NCI-H128 (cell line): ENCODE results near the gene WWOX.

Source experiments
- DNase-seq: peaks from one replicate; lab custom pipeline; 2025; ENCODE audit not compliant: unreplicated experiment; lab: John Stamatoyannopoulos, UW

WWOX gene

DNA sequence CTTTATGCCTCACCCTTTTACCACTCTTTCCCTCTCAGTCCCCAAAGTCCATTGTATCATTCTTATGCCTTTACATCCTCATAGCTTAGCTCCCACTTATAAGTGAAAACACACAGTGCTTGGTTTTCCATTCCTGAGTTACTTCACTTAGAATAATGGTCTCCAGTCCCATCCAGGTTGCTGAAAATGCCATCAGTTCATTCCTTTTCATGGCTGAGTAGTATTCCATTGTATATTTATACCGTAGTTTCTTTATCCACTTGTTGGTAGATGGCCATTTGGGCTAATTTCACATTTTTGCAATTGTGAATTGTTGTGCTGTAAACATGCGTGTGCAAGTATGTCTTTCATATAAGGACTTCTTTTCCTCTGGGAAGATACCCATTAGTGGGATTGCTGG lies 597.3 kb downstream of the WWOX start:
- no peak for DNase-seq

DNA sequence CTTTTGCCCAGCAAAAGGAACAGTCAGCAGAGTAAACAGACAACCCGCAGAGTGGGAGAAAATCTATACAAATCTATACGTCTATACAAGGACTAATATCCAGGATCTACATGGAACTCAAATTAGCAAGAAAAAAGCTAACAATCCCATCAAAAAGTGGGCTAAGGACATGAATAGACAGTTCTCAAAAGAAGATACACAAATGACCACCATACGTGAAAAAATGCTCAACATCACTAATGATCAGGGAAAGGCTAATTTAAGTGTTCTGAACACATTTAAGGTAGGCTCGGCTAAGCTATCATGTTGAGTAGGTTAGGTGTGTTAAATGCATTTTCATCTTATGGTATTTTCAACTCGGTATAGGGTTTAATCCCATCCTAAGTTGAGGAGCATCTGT lies 598.0 kb downstream of the WWOX start:
- no peak for DNase-seq

DNA sequence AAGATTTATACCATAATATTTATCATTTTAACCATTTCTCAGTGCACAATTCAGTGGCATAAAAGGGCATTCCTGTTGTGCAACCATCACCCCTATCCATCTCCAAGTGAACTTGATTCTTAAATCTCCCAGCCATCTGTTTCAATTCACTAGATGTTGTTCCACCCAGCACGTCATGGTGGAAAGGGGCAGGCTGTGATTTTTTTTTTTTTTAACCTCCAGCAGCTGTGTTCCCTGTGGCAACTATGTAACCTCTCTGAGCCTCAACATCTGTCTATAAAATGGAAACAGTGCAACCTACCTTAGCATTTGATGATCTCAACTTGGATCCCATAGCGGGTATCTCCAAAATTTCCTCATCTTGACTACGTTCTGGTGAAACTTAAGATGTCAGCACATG lies 604.5 kb downstream of the WWOX start:
- DNase-seq: no peak

DNA sequence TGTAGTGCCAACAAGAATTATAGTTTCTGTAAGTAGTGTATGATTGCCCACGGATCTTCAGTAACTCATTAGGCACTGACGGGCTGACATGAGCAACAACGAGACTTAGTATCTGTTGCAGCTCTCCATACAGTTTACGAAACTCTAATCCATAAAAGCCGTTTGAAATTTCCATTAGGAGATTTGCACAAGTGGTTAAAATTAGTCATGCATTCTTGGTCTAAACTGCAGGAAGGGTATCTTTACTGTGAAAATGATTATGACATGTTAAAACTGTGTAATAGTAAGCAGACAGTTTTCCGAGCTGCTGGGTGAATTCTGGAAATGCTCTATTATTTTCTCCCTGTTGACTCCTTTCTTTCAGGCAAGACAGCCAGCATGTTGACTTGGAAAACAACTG lies 605.0 kb downstream of the WWOX start:
- DNase-seq: no peak

DNA sequence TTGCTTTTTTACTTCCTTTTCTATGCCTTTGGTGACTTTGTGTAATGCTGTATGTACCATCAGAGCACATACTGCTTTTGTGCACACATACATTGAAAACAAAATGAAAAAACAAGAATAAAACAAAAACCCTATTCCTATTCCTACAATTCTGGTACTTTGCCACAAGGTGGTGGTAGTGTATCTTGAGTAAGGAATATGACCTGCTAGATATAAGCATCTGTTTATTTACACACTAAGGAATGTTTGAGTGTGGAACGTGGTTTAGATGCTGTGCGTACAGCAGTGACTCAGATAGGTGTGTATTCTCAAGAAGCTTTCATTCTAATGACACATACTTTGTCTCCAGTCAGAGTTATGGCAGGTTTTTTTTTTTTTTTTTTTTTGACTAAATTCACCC lies 606.2 kb downstream of the WWOX start:
- DNase-seq: no peak

DNA sequence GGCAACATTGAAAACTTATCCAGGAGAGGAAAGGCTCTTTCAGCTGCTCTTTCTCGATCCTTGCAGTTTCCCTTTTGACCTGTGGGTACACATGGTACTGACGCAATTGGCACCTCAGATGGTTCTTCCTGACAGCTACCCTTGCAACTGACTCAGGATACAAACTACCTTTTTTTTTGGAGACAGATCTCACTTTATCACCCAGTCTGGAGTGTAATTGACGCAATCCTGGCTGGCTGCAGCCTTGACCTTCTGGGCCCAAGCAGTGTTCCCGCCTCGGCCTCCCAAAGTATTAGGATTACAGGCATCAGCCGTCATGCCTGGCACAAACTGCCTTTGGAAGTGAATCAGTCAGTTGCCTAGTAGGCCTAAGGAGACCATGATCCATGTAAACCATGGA lies 607.2 kb downstream of the WWOX start:
- no peak for DNase-seq

DNA sequence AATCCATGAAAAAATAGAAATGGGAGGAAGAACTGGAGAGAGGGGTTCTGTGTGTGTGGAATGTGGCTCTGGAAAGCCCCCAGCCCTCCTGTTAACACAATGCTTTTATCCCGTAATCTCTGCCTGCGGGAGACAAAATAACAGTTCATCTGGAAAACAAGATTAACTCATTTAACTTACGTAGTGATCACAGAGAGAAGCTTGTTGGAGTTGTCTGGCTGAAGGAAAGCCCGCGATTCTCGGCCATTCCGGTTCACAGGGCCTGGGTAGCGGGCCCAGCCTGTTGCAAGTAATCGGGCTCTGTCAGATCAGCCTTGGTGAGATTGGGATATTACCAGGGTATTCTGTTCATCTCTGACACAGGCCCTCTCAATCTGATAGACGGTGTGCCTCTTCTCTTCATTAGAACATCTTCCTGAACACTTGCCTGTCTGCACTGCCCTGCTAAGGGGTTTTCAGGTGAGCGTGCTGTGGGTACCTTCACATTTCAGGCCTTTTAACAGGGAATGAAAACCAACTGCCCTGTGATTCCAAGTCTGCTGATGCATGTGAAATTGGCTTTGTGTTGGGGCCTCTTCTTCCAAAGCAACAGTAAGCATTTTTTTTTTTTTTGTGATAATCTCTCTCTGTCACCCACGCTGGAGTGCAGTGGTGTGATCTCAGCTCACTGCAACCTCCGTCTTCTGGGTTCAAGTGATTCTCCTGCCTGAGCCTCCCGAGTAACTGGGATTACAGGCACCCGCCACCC lies 609.9 kb downstream of the WWOX start:
- no peak for DNase-seq

DNA sequence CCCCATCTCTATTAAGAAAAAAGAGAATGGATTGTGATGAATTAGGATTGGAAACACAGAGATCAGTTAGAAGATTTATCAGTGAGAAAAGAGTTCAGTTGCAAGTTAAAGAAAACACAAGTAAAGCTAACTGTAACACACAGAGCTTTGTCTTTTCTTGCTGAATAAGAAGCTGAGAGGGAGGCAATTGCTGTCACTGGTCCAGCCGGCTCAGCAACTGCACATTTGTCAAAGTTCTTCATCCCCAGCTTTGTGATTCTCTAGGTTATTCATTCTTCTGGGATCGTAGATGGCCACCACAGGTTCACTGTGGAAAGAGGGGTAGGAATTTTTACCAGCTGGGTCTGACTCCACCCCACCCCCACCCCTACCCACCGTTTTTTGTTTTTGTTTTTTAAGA lies 615.7 kb downstream of the WWOX start:
- DNase-seq: no peak

DNA sequence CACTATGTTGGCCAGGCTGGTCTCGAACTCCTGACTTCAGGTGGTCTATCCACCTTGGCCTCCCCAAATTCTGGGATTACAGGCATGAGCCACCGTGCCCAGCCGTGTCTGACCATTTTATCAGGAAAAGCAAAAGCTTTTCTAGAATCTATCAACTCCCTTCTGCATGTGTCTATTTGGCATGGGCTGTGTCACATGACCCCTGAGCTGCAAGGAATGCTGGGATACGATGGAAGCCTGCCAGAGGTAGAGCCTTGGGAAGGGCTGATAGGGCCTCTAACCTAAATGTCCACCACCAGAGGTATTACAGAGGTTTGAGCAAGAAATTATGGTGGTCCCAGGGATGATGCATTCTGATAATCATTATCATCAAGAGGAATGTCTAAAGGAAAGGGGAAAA lies 616.2 kb downstream of the WWOX start:
- no peak for DNase-seq

DNA sequence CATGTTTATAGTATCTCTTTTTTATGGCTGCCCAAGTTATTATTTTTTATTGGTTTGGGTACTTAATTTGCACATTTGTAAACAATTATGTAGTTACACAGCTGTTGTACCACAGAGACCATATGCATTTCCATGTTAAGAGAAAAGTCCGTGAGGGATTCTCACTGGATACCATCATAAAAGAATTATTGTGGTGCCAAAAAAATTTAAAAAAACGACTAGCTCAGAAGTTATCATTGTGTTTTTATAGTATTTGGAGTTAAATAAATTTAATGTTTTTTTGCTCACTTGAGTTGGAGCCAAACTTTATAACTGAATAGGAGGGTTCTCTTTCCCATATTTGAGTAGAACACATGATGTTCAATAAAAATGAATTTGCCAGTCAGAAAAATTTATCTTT lies 618.7 kb downstream of the WWOX start:
- no peak for DNase-seq

DNA sequence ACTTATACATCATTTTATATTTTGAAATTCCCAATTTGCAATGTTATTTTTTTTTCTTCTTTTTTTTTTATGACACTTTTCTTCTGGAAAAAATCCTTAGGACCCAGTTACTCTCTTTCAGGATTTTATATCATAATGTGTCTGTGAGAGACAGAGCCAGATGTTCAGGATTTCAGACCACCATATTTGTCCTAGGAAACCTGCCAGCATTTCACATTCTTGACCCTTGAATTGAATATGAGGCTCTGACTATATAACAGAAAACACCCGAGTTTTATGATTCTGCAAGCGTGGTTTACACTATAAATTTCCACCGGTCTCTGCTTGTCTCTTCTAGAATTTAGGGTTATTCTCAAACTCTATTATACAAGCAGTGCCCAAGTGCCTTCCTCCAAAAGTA lies 621.0 kb downstream of the WWOX start:
- no peak for DNase-seq

DNA sequence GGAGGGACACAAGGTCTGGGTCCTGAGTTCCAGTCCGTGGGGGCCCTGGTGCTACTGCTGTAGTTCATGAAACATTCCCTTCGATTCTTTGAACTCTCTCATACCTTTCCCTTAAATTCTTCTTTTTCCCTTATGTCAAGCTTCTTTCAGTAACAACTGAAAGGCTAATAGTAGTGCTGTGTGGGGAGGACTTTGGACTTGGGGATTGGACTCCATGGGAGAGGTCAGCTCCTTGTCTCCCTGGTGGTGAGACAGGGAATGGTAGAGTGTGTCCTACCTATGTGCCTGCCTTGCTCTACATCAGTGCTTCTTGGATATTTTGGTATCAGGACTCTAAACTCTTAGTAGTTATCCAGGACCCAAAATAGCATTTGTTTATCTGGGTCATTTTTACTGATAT lies 628.1 kb downstream of the WWOX start:
- no peak for DNase-seq

DNA sequence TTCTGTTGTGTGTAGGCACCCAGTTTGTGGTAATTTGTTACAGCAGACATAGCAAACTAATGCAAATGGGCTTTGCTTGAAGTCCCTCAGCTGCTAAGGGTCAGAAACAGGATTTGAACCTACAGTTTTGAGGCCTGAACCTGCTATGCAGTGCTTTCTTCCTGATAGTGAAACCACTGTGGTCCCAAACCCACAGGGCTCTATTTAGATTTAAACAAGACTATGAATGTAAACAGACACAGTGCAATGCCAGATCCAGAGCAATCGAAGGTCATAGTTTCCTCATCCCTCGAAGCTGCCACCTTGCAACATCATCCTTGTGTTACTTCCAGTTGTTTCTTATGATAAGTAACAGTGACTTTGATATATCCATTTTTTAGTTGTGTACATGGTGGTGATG lies 630.2 kb downstream of the WWOX start:
- DNase-seq: no peak

DNA sequence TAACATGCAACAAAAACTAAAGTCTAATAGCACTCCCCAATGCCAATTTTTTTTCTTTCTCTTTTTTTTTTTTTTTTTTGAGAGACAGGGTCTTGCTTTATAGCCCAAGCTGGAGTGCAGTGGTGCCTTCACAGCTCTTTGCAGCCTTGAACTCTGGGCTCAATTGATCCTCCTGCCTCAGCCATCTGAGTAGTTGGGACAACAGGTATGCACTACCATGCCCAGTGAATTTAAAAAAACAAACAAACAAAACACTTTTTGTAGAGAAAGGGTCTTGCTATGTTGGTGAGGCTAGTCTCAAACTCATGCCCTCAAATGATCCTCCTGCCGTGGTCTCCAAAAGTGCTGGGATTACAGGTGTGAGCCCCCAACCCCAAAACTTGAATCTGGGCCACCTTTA lies 632.3 kb downstream of the WWOX start:
- DNase-seq: no peak

DNA sequence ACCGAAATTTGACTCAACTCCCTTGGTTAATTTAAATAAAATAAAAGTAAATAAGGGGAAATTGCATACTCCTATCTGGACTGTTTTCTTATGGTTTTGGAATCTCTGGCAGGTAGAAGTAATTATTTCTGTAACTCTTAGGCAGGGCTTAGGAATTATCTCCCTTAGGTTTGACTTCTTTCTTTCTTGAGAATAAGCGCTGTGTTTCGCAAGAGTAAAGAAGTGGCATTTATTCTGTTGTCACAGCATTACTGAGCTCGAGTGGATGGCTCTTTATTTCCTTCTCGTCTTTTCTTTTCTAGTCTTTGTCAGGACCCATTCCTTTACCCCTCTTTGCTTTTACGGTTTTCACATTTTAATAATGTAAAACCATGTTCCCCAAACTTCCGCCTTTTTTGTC lies 633.2 kb downstream of the WWOX start:
- no peak for DNase-seq

DNA sequence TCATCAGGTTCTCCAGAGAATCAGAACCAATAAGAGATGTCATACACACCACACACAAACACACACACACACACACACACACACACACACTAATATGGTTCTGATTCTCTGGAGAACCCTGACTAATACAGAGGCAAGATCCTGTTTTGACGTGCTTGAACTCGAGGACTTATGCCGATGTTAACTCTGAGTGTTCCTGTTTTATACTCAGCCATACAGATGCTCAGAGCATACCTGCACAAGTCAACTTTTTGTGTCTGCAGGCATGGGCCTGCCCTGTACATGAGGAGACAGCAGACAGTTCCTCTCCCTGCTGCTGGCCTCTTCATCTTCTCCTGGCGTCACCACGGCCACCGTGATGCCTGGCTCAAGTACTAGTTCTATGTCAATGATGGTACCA lies 635.9 kb downstream of the WWOX start:
- no peak for DNase-seq

DNA sequence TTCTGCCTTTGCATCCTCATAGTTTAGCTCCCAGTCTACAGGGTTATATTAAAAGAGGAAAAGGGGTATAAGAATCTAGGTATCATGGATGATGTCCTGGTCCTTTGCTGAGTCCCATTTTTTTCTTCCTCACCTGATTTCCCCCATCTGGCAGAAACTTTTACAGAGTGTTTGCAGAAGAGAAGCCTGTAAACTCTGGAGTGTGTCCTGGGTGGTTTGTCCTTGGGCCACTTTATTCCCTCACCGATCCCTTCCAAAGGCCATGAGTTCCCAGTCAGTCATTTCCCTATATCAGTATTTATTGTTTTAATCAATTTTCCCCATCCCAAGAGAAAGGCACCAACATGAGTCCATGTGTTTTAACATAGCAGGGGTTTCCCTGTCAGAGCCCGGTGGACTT lies 638.2 kb downstream of the WWOX start:
- DNase-seq: no peak

DNA sequence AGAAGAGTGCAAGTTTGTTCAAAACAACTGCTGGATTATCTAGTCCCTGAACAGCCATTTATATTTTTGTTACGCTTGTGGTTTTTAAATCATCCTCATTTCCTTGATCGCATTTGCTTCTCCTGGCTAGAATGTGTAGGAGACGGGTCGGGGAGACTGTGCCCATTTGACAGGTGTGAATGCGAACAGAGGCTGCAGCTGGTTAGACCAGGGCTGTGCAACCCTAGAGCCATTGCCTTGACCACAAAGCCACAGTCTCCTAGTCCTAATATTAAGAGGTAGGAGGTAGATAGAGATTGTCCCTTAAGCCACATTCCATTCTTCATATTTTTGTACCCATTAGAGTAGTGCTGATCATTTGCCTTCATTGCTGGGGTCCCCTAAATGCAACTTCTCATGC lies 639.1 kb downstream of the WWOX start:
- no peak for DNase-seq

DNA sequence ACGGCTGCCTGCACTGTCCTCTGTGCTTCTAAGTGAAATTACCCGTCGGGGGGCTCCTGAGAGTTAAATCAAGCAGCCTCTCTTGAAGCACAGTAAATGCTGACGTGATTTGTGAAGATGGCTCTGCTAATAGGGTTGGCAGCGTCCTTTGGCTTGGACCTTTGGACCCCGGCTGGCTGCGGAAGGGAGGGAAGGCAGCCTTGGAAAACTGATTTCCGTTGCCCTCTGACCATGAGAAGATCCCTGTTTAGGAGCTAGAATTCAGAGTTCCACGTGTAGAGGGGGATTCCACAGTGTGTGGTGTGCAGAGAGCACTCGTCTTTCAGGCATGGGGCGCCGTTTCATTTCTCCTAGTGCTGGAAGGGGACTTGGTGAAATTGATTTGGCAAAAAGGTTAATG lies 640.8 kb downstream of the WWOX start:
- no peak for DNase-seq

DNA sequence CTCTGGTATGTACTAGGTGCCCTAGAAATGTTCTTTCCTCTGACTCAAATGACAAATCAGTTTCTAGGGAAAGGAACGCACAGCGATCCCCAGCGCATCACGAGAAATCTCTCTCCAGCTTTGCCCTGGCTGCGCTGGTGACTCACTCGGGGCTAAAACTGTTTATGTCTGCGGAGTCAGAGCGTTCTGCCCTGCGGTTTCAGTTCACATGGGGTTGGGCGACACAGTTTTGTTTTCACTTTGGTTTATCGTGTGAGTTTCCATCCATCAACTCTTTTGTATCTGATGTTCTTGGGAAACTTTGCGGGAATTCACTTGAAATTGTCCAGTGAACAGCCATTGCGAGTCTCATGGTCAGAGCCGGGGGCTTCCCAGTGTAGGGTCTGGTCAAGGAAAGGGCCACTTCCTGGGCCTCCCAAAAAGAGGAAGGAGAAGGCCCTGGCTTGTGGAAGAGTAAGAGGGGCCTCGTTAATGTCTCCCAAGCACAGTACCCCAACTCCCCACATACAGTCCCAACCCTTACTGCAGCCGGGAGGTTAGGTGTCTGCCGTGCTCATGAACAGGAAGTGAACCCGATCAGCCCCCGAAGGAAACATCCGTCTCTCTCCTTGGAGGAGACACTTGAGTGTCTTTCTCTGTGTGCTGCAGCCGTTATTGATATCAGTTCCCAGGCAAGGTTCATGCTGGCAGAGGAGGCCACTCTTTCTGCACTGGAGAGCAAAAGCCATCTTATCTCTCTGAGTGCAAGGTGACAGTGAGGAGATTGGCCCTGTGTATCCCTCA lies 643.2 kb downstream of the WWOX start:
- DNase-seq: no peak

DNA sequence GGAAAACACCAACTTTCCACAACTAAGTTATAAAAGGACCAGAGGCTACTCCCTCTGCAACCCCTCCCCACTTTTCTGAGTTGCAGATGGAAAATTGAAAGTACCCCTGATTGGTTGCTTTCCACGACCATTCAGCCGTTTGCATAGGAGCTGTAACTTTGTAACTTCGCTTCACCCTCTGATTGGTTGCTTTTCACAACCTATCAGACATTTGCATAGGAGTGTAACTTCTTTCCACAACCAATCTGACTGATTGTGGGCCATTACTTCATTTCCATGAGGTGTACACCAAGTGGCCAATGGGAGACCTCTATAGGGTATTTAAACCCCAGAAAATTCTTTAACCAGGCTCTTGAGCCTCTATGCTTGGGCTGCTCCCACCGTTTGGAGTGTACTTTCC lies 644.1 kb downstream of the WWOX start:
- no peak for DNase-seq

DNA sequence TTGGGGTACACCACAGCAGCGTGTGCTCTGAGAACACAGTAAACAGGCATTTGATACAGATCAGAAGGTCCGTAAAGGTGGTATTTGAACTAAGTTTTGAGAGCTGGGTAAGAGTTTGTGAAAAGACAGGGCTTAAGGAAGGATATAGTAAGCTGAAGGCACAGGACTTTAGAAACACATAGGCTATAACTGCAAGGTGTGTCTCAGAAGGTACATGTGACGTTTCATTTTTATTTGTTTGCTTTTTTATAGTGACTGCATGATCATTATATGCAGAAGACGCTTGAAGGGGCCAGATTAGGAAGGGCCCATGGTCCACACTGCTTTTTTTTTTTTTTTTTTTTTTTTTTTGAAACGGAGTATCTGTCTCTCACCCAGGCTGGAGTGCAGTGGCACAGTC lies 644.6 kb downstream of the WWOX start:
- no peak for DNase-seq

DNA sequence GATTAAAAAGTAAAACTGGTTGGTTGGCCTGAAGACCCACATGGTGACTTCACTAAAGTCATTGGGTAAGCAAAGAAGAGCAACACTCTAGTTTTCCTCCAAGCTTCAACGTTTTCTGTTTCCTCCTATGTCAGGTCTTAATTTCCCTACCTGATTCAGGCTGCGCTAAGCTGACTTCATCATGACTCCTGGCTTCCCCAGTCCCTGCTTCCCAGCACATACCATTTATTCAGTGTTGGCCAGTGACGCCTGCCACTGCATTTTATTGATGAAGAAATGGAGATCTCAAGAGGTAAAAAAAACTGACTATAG lies 645.3 kb downstream of the WWOX start:
- no peak for DNase-seq
